ENCODE results near the gene GFER. TPM values are rescaled to one million over a fixed set of nuclear protein-coding genes. Genes with fewer than 3 reads are reported as not detected.

GFER gene
- total RNA-seq, 1 donor from 2014 or later = 32.7 TPM

GRCh38 chr16:1973461-1974156 lies 10.4 kb upstream of the GFER start:
- no peak for DNase-seq (ENCODE audit: low read depth)
- no peak overlapping the region for H3K4me3 ChIP-seq (ENCODE audit: low read depth, low read length)
- no peak for TF ChIP-seq CTCF (IDR thresholded peaks at IDR 0.05; ENCODE audit: insufficient read depth, low read length, poor library complexity, severe bottlenecking)
- peaks cover 5% of the 10 kb centered on the region for H3K36me3 ChIP-seq (ENCODE audit: control insufficient read depth, insufficient read depth, low read length)
- peaks cover 5% of the 10 kb centered on the region for H3K27me3 ChIP-seq (ENCODE audit: control insufficient read depth, insufficient read depth, low read length)

GRCh38 chr16:1974157-1975070 lies 9.6 kb upstream of the GFER start:
- Histone ChIP-seq H3K4me3 (ENCODE audit: low read depth, low read length) (no peak overlapping the region), H3K36me3 (ENCODE audit: control insufficient read depth, insufficient read depth, low read length) (peaks cover 6% of the 10 kb centered on the region), H3K27me3 (ENCODE audit: control insufficient read depth, insufficient read depth, low read length) (peaks cover 13% of the 10 kb centered on the region)
- no peak for DNase-seq (ENCODE audit: low read depth)
- no peak for TF ChIP-seq CTCF (IDR thresholded peaks at IDR 0.05; ENCODE audit: insufficient read depth, low read length, poor library complexity, severe bottlenecking)

GRCh38 chr16:1975432-1976215 lies 8.4 kb upstream of the GFER start:
- no peak for TF ChIP-seq CTCF (IDR thresholded peaks at IDR 0.05; ENCODE audit: insufficient read depth, low read length, poor library complexity, severe bottlenecking)
- no peak for DNase-seq (ENCODE audit: low read depth)
- H3K36me3 ChIP-seq (ENCODE audit: control insufficient read depth, insufficient read depth, low read length) = peaks cover 6% of the 10 kb centered on the region
- no peak overlapping the region for H3K4me3 ChIP-seq (ENCODE audit: low read depth, low read length)
- peaks cover 25% of the 10 kb centered on the region for H3K27me3 ChIP-seq (ENCODE audit: control insufficient read depth, insufficient read depth, low read length)

GRCh38 chr16:1976216-1976520 lies 7.8 kb upstream of the GFER start:
- Histone ChIP-seq H3K4me3 (ENCODE audit: low read depth, low read length) (no peak overlapping the region), H3K36me3 (ENCODE audit: control insufficient read depth, insufficient read depth, low read length) (peaks cover 6% of the 10 kb centered on the region), H3K27me3 (ENCODE audit: control insufficient read depth, insufficient read depth, low read length) (peaks cover 31% of the 10 kb centered on the region)
- no peak for TF ChIP-seq CTCF (IDR thresholded peaks at IDR 0.05; ENCODE audit: insufficient read depth, low read length, poor library complexity, severe bottlenecking)
- DNase-seq (ENCODE audit: low read depth) = no peak

GRCh38 chr16:1976951-1977874 lies 6.8 kb upstream of the GFER start:
- TF ChIP-seq CTCF (IDR thresholded peaks at IDR 0.05; ENCODE audit: insufficient read depth, low read length, poor library complexity, severe bottlenecking) = no peak
- Histone ChIP-seq H3K36me3 (ENCODE audit: control insufficient read depth, insufficient read depth, low read length) (peaks cover 6% of the 10 kb centered on the region), H3K27me3 (ENCODE audit: control insufficient read depth, insufficient read depth, low read length) (peaks cover 41% of the 10 kb centered on the region), H3K4me3 (ENCODE audit: low read depth, low read length) (no peak overlapping the region)
- DNase-seq (ENCODE audit: low read depth) = no peak

Measured in kidney epithelial cell (primary cell).